ENCODE measurements around the gene CARD9. TPM values are rescaled to one million over a fixed set of nuclear protein-coding genes. Genes with fewer than 3 reads are reported as not detected.

The CARD9 gene
- total RNA-seq, 1 donor from 2014 or later = 1.2 TPM

DNA sequence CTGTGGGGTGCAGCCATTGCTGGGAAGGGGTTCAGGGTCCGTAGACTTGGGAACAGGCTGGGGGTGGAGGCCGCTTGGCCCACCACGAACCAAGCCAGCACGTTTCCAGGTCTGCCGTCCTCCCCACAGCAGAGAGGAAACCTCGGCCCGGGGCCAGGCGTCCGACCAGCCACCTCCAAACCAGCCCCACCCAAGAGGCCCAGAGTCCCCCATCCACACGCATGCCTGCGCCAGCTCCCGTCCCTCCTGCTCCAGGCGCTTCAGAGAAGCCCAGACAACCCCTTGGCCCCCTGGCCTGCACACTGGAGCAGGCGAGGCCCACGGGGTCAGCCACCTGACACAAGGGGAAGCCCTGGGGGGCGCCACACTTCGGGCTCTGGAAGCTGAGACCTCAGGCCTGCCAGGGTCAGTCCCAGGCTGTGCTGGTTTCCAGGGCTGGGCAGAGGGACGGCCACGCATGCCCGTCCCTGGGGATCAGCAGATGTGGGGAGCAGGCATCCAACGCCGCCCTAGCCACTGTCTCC, 16.2 kb downstream of the CARD9 start:
- intact Hi-C loops (cut with micrococcal nuclease) = no loop called here
- H3K36me3 ChIP-seq = peaks cover 22% of the 10 kb centered on the region
- TF ChIP-seq, protein P1, sequence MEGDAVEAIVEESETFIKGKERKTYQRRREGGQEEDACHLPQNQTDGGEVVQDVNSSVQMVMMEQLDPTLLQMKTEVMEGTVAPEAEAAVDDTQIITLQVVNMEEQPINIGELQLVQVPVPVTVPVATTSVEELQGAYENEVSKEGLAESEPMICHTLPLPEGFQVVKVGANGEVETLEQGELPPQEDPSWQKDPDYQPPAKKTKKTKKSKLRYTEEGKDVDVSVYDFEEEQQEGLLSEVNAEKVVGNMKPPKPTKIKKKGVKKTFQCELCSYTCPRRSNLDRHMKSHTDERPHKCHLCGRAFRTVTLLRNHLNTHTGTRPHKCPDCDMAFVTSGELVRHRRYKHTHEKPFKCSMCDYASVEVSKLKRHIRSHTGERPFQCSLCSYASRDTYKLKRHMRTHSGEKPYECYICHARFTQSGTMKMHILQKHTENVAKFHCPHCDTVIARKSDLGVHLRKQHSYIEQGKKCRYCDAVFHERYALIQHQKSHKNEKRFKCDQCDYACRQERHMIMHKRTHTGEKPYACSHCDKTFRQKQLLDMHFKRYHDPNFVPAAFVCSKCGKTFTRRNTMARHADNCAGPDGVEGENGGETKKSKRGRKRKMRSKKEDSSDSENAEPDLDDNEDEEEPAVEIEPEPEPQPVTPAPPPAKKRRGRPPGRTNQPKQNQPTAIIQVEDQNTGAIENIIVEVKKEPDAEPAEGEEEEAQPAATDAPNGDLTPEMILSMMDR (IDR thresholded peaks at IDR 0.05; ENCODE audit: borderline replicate concordance) = no peak
- H3K4me1 ChIP-seq = peaks cover 70% of the 10 kb centered on the region
- no peak for DNase-seq
- H3K27me3 ChIP-seq (ENCODE audit: low read depth) = no peaks in the 10 kb centered on the region
- peak overlapping the region; percentile 16 for H3K27ac ChIP-seq (replicated peaks)
- no peak overlapping the region for H3K4me3 ChIP-seq
- no peaks in the 10 kb centered on the region for H3K9me3 ChIP-seq (replicated peaks)

DNA sequence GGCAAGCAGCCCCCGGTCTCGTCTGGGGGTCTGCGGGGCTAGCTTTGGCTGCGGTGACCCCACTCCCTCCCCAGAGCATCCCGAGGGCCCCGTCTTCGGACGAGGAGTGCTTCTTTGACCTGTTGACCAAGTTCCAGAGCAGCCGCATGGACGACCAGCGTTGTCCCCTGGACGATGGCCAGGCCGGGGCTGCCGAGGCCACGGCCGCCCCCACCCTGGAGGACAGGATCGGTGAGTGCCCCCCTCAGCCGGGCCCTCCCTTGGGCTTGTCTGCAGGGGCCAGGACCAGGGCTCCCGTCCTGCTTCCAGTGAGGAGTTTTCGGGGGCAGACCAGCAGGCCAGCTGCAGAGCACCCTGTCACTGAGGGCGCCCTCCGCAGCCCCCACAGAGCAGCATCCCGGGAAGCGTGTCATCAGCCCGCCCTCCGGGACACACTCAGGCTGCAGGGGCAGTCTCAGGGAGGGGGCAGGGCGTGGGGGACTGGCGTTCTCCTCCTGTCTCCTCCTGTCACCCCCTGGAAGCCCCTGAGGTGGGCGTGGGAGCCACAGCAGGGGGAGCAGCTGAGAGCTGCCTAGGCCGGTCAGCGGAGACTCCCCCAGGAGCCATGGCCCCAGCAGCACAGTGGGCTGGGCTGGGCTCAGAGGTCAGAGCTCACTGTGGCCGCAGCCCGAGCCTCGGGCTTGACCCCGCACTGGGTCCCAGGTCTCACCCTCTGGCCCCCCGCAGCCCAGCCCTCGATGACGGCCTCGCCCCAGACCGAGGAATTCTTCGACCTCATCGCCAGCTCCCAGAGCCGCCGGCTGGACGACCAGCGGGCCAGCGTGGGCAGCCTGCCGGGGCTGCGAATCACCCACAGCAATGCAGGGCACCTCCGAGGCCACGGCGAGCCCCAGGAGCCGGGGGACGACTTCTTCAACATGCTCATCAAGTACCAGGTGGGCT, 17.6 kb downstream of the CARD9 start:
- intact Hi-C loops (cut with micrococcal nuclease) = no loop called here
- Histone ChIP-seq H3K9me3 (replicated peaks) (no peaks in the 10 kb centered on the region), H3K27ac (replicated peaks) (peak overlapping the region; percentile 76), H3K36me3 (peaks cover 22% of the 10 kb centered on the region), H3K4me3 (peak overlapping the region; percentile 57), H3K4me1 (peaks cover 56% of the 10 kb centered on the region), H3K27me3 (ENCODE audit: low read depth) (no peaks in the 10 kb centered on the region)
- TF ChIP-seq, protein P1 (IDR thresholded peaks at IDR 0.05; ENCODE audit: borderline replicate concordance) = no peak
- no peak for DNase-seq

DNA sequence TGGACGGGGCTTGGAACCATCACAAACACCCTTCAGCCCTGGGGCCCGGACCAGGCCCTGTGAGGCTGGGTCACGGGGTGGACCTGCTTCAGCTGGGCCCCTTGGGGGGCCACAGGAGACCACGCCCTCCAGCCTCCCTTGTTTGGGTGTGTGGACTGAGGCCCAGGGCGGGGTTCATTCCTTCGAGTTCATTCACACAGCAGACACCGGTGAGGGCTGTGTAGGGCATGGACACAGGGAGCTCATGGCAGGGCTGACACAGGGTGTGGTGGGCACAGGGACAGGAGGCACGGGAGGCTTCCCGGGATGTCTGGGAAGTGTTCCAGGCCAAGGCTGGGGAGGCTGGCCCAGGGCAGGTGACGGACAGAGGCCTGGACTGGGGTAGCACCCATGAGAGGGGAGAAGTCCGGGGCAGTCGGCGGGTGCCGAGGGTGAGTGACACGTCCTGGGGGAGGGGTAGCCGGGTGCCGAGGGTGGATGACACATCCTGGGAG, 18.8 kb downstream of the CARD9 start:
- peak; percentile 76 for DNase-seq
- Histone ChIP-seq H3K27ac (replicated peaks) (peak overlapping the region; percentile 93), H3K4me1 (peaks cover 48% of the 10 kb centered on the region), H3K4me3 (peak overlapping the region; percentile 64), H3K36me3 (peaks cover 29% of the 10 kb centered on the region), H3K9me3 (replicated peaks) (no peaks in the 10 kb centered on the region), H3K27me3 (ENCODE audit: low read depth) (no peaks in the 10 kb centered on the region)
- intact Hi-C loops (cut with micrococcal nuclease) = no loop called here
- TF ChIP-seq, protein P1 (IDR thresholded peaks at IDR 0.05; ENCODE audit: borderline replicate concordance) = no peak

DNA sequence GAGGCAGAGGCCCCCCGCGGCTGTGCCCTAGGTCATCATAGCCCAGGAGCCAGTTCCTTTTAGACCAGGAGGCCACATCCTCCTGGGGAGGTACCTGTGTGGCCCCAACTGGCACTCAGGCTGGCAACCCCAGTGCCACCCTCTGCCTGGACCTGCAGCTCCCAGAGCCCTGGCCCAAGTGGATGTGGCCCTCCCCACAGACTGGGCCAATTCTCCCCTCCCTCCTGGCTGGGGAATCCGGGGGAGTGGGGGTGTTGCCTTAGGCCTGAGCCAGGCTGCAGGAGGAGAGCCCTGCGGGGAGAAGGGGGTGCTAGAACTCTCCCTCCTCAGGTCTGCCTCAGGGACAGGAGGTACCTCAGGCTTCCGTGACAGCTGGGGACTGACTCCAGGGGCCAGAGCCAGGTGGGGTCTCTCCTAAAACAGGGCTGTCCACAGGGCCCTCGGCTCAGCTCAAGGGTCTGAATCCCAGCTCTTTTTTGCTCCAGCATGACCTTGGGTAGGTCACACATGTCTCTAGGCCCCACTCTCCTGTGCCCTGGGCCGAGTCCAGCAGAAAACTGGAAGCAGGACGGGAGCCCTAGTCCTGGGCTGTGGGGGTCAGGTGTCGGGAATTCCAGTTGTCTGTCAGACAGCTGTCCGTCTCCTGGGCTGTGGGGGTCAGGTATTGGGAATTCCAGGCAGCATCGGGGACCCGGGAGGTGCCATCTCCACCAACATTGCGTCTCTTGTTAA, 19.5 kb downstream of the CARD9 start:
- TF ChIP-seq, protein P1 (IDR thresholded peaks at IDR 0.05; ENCODE audit: borderline replicate concordance) = no peak
- Histone ChIP-seq H3K4me1 (peaks cover 48% of the 10 kb centered on the region), H3K9me3 (replicated peaks) (no peaks in the 10 kb centered on the region), H3K27ac (replicated peaks) (peak overlapping the region; percentile 93), H3K4me3 (peak overlapping the region; percentile 64), H3K27me3 (ENCODE audit: low read depth) (no peaks in the 10 kb centered on the region), H3K36me3 (peaks cover 31% of the 10 kb centered on the region)
- no peak for DNase-seq
- intact Hi-C loops (cut with micrococcal nuclease) = no loop called here

DNA sequence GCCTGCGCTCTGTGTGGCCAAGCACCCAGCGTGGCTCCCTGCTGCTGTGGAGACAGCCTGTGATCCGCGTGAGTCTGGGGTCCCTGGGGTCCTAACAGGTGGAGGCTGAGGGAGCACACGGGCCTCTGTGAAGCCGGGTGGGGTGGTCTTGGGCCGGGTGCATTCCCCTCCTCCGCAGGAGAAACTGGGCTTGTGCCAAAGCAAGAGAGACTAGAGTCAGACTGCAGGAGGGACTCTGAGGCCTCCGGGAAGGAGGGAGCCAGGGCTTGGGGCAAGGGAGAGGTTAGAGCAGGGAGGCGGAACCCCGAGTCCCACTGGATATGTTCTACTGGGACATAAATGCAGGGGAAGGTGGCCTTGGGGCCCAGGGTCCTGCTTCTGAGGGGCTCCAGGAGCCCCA, 20.4 kb downstream of the CARD9 start:
- TF ChIP-seq, protein P1 (IDR thresholded peaks at IDR 0.05; ENCODE audit: borderline replicate concordance) = no peak
- peaks cover 31% of the 10 kb centered on the region for H3K36me3 ChIP-seq
- H3K27me3 ChIP-seq (ENCODE audit: low read depth) = no peaks in the 10 kb centered on the region
- peak overlapping the region; percentile 64 for H3K4me3 ChIP-seq
- DNase-seq = no peak
- peak overlapping the region; percentile 93 for H3K27ac ChIP-seq (replicated peaks)
- intact Hi-C loops (cut with micrococcal nuclease) = no loop called here
- peaks cover 44% of the 10 kb centered on the region for H3K4me1 ChIP-seq
- no peaks in the 10 kb centered on the region for H3K9me3 ChIP-seq (replicated peaks)

All from left ventricle myocardium inferior (tissue), 1 donor.